ENCODE data around the gene PLA2G3. TPM values are rescaled to one million over a fixed set of nuclear protein-coding genes. Genes with fewer than 3 reads are reported as not detected.

PLA2G3 gene
- total and polyA plus RNA-seq, 2 of the 13 experiments (the other 11 are each of a cell fraction or from before 2014, with no cell fraction given) = 0.12 to 0.42 TPM

GRCh38 chr22:31087744-31088215 is 52.5 kb downstream of the PLA2G3 start:
- Histone ChIP-seq H3K36me3 (replicated peaks in 1 of 2; ENCODE audit: control insufficient read depth in 1 of 2, insufficient read depth in 2 of 2, low read length in 2 of 2) (peaks cover 38 to 54% of the 10 kb centered on the region in 2 experiments), H3K4me2 (ENCODE audit: low read depth, low read length) (no peak overlapping the region), H3K9me3 (ENCODE audit: low read length) (no peaks in the 10 kb centered on the region), H3K27ac (ENCODE audit: extremely low read length, insufficient read depth, low read length) (no peak overlapping the region), H3K4me3 (replicated peaks in 1 of 3; ENCODE audit: insufficient read depth in 1 of 3, low read depth in 2 of 3, low read length in 3 of 3) (no peak overlapping the region), H2AFZ (ENCODE audit: low read length) (no peak overlapping the region), H3K79me2 (ENCODE audit: insufficient read depth, low read length) (no peaks in the 10 kb centered on the region), H4K20me1 (ENCODE audit: insufficient read depth, low read length) (no peaks in the 10 kb centered on the region), H3K27me3 (ENCODE audit: control insufficient read depth in 1 of 2, insufficient read depth in 2 of 2, low read length in 2 of 2) (no peaks in the 10 kb centered on the region), H3K9ac (ENCODE audit: insufficient read depth, low read depth, low read length) (no peak overlapping the region), H3K4me1 (ENCODE audit: insufficient read depth, low read length) (peaks cover 9% of the 10 kb centered on the region)
- CTCF ChIA-PET (ENCODE audit: low intra/inter-chr PET ratio, low total read pairs) = no interaction called here
- TF ChIP-seq KMT2A (CRISPR knock-in tag; IDR thresholded peaks at IDR 0.05) = no peak
- TF ChIP-seq ZNF576 (CRISPR knock-in tag; IDR thresholded peaks at IDR 0.05) = no peak
- TF ChIP-seq RAD51 (IDR thresholded peaks at IDR 0.05; ENCODE audit: borderline replicate concordance) = no peak
- TF ChIP-seq ZNF234 (CRISPR knock-in tag; conservative IDR thresholded peaks at IDR 0.05) = no peak
- TF ChIP-seq ZNF343 (CRISPR knock-in tag; IDR thresholded peaks at IDR 0.05) = no peak
- TF ChIP-seq ZNF597 (CRISPR knock-in tag; IDR thresholded peaks at IDR 0.05) = no peak
- no peak for TF ChIP-seq TBX2 (CRISPR knock-in tag; IDR thresholded peaks at IDR 0.05; ENCODE audit: borderline replicate concordance)
- TF ChIP-seq ZNF780A (CRISPR knock-in tag; IDR thresholded peaks at IDR 0.05) = no peak
- no peak for TF ChIP-seq ZNF431 (CRISPR knock-in tag; IDR thresholded peaks at IDR 0.05; ENCODE audit: borderline replicate concordance, low read depth)
- TF ChIP-seq MED1 (CRISPR knock-in tag; IDR thresholded peaks at IDR 0.05) = no peak
- no peak for TF ChIP-seq PHF5A (CRISPR knock-in tag; IDR thresholded peaks at IDR 0.05; ENCODE audit: low read depth, unreplicated experiment)
- TF ChIP-seq ASH2L (IDR thresholded peaks at IDR 0.05; ENCODE audit: insufficient read length, low read depth, low read length) = no peak
- TF ChIP-seq HDAC1 (CRISPR knock-in tag; IDR thresholded peaks at IDR 0.05) = no peak
- TF ChIP-seq ZNF460 (CRISPR knock-in tag; IDR thresholded peaks at IDR 0.05; ENCODE audit: borderline replicate concordance) = no peak
- no peak for TF ChIP-seq DPF2 (CRISPR knock-in tag; IDR thresholded peaks at IDR 0.05; ENCODE audit: borderline replicate concordance, low read depth)
- TF ChIP-seq BORCS8-MEF2B (CRISPR knock-in tag; IDR thresholded peaks at IDR 0.05) = no peak
- TF ChIP-seq ZFY (CRISPR knock-in tag; IDR thresholded peaks at IDR 0.05) = no peak
- no peak for TF ChIP-seq HNF1B (CRISPR knock-in tag; IDR thresholded peaks at IDR 0.05)
- no peak for TF ChIP-seq ELF3 (CRISPR knock-in tag; IDR thresholded peaks at IDR 0.05)
- in situ Hi-C loops (cut with HindIII; ENCODE audit: extremely low pct_ligation_motif_present, low pct_unique_long_range_greater_than_20kb) = no loop called here
- ATAC-seq (no peak), FAIRE-seq (no peak), DNase-seq (ENCODE audit: low spot score) (no peak)
- WGBS (ENCODE audit: low lambda C conversion rate) = 98% methylated on average over 18 of the region's 21 CpGs
- POLR2A ChIA-PET = no interaction called here
- intact Hi-C loops (cut with micrococcal nuclease; ENCODE audit: unreplicated experiment) = no loop called here
- BruUV-seq (replicated peaks) = no TSS peak
